Fibroblast of mammary gland (primary cell): Measurements from ENCODE around the gene CMTM8.
"Not testable (repeated sequence)": the region's sequence is repeated elsewhere in the genome, so short reads cannot be mapped to it uniquely, and the experiment has no call there.

ENCODE experiments used
- DNase-seq: peaks from one replicate; pipeline ENCODE4 v3.0.0-alpha.2; 2010; ENCODE audit warnings: low read depth
- H3K4me3 ChIP-seq: 2 replicates; pipeline ENCODE4 v1.5.1; 2011; ENCODE audit warnings: low read depth, mild to moderate bottlenecking, low read length, moderate library complexity; ENCODE audit not compliant: control insufficient read depth
- TF ChIP-seq, protein P1 (sequence below): conservative IDR thresholded peaks from 2 replicates; pipeline ENCODE4 v1.5.1; 2011; ENCODE audit warnings: low read depth, low read length, inconsistent platforms; ENCODE audit not compliant: control insufficient read depth, insufficient read depth

The CMTM8 gene

DNA sequence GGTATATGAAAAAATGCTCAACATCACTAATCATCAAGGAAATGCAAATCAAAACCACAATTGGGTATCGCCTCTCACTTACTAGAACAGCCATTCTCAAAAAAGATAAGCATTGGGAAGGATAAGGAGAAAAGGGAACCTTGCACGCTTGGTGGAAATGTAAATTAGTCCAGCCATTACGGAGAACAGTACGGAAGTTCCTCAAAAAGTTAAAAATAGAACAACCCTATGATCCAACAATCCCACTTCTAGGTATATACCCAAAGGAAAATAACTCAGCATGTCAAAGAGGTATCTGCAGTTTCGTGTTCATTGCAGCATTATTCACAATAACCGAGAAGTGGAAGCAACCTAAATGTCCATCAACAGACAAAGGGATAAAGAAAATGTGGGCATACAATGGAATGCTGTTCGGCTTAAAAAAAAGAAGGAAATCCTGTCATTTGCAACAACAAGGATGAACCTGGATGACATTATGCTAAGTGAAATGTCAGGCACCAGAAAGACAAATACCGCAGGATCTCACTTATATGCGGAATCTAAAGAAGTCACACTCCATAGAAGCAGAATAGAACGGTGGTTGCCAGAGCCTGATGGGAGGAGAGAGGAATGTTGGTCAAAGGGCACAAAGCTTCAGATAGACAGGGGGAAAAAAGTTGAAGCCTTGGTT lies 141.5 kb downstream of the CMTM8 start:
- TF ChIP-seq, protein P1, sequence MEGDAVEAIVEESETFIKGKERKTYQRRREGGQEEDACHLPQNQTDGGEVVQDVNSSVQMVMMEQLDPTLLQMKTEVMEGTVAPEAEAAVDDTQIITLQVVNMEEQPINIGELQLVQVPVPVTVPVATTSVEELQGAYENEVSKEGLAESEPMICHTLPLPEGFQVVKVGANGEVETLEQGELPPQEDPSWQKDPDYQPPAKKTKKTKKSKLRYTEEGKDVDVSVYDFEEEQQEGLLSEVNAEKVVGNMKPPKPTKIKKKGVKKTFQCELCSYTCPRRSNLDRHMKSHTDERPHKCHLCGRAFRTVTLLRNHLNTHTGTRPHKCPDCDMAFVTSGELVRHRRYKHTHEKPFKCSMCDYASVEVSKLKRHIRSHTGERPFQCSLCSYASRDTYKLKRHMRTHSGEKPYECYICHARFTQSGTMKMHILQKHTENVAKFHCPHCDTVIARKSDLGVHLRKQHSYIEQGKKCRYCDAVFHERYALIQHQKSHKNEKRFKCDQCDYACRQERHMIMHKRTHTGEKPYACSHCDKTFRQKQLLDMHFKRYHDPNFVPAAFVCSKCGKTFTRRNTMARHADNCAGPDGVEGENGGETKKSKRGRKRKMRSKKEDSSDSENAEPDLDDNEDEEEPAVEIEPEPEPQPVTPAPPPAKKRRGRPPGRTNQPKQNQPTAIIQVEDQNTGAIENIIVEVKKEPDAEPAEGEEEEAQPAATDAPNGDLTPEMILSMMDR = no peak
- H3K4me3 ChIP-seq = no peak overlapping the region
- DNase-seq = no peak

GRCh38 chr3:32381922-32382321 lies 143.4 kb downstream of the CMTM8 start:
- no peak for DNase-seq
- H3K4me3 ChIP-seq = no peak overlapping the region
- TF ChIP-seq, protein P1 = no peak

DNA sequence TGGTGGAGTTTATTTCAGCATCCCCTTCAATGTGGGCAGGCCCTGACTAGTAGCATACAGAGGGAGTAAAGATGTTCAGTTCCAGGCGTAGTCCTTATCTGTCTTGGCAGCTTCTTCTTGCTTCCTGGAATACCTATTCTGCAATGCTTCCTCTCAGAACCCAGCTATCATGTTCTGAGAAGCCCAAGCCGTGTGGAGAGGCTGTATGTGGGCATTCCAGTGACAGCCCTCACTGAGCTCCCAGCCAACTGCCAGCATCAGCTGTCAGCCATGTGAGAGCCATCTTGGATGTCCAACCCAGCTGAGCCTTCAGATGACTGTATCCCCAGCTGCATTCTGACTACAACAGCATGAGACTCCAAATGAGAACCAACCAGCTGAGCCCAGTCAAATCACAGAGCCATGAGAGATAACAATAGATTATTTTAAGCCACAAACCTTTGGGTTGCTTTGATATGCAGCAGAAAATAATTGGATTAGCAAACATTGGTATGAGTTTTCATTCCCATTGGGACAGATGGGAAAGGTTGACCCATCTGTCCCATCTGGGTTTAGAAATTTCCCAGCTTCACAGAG lies 144.7 kb downstream of the CMTM8 start:
- TF ChIP-seq, protein P1 = no peak
- no peak overlapping the region for H3K4me3 ChIP-seq
- peak; percentile 26 for DNase-seq

DNA sequence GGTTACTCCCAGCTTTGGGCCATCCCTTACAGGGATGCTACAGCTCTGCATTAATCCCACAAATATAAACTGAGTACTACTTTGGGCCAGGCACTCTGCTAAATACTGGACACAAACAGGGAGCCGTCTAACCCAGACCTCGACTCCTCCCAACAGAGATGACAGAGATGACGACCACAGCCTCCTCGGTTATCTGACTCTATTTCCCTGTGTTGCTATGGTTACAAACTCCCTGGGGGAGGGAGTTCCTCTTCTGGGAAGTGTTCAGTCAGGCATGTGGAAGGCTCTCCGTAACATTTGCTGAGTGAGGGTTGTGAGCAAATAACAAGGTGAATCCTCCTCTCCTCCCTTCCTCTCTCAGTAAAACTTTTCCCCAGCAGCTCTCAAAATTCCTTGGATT lies 146.5 kb downstream of the CMTM8 start:
- TF ChIP-seq, protein P1 = no peak
- H3K4me3 ChIP-seq = no peak overlapping the region
- peak; percentile 57 for DNase-seq

DNA sequence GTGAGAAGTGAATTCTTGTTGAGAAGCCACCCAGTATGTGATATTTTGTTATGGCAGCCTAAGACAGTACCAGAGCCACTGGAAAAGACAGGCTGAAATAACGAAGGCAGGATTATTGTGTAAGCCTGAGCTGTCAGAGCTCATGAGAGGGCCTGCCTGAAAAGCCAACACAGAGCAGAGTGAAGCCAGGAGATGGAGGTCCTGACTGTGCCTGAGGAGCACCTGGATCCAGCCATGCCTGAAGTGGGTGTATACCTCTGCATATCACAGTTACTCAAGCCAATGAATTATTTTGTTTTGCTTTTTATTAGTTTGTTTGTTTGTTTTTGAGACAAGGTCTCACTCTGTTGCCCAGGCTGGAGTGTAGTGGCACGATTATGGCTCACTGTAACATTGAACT lies 149.0 kb downstream of the CMTM8 start:
- DNase-seq = no peak
- no peak overlapping the region for H3K4me3 ChIP-seq
- TF ChIP-seq, protein P1 = no peak

DNA sequence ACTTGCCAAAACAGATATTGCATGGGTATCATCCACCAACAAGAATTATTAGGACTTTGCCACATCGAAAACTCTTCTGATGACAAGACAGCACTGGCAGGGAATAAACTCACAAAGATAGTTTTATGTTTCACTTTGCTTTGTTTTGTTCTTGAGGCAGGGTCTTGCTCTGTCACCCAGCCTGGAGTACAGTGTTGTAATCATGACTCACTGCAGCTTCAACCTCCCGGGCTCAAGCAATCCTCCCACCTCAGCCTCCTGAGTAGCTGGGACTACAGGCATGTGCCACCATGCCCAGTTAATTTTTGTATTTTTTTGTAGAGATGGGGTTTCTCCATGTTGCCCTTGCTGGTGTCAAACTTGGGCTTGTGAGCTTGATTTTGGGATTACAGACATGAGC lies 151.1 kb downstream of the CMTM8 start:
- H3K4me3 ChIP-seq = not testable (repeated sequence)
- DNase-seq = peak; percentile 23

- DNase-seq = peak; percentile 50
- TF ChIP-seq, protein P1 = no peak
- peak within 1 kb of the TSS; percentile 75 for H3K4me3 ChIP-seq
These were observed 153.4 kb downstream of the CMTM8 start, which contains the start of gene CMTM7 for GRCh38 chr3:32391643-32392535. CMTM7 (plus strand) TSS chr3:32391853; CDS start chr3:32391907, 54 bp downstream.
